GM23248 (cell line): ENCODE results near the gene SLC2A9. TPM values are rescaled to one million over a fixed set of nuclear protein-coding genes. Genes with fewer than 3 reads are reported as not detected.

ENCODE experiments used
- DNase-seq: peaks from one replicate; pipeline ENCODE4 v3.0.0-alpha.2; 2015
- H2AFZ ChIP-seq: fragments of 200-600 bp; sonication (generic); 2 replicates; pipeline ENCODE4 v1.6.1; 2016; ENCODE audit warnings: antibody characterized with exemption
- H3F3A ChIP-seq: fragments of 200-600 bp; sonication (generic); 2 replicates; pipeline ENCODE4 v1.6.1; 2016; ENCODE audit warnings: mild to moderate bottlenecking, antibody characterized with exemption, mixed run types; ENCODE audit not compliant: insufficient read depth
- H3K27ac ChIP-seq: fragments of 200-600 bp; sonication (generic); 2 replicates; pipeline ENCODE4 v1.5.1; 2016; ENCODE audit warnings: mild to moderate bottlenecking
- H3K27me3 ChIP-seq: fragments of 200-600 bp; sonication (generic); replicated peaks from 2 replicates; pipeline ENCODE4 v1.6.1; 2016; ENCODE audit warnings: mild to moderate bottlenecking; ENCODE audit not compliant: insufficient read depth
- H3K36me3 ChIP-seq: fragments of 200-600 bp; sonication (generic); 2 replicates; pipeline ENCODE4 v1.6.1; 2016; ENCODE audit warnings: low read depth, mild to moderate bottlenecking
- H3K4me1 ChIP-seq: fragments of 200-600 bp; sonication (generic); 2 replicates; pipeline ENCODE4 v1.6.1; 2016; ENCODE audit warnings: mild to moderate bottlenecking; ENCODE audit not compliant: insufficient read depth
- H3K4me2 ChIP-seq: fragments of 200-600 bp; sonication (generic); one replicate; pipeline ENCODE4 v1.6.1; 2016; ENCODE audit warnings: mild to moderate bottlenecking; ENCODE audit not compliant: unreplicated experiment
- H3K4me3 ChIP-seq: fragments of 200-600 bp; sonication (generic); 2 replicates; pipeline ENCODE4 v1.5.1; 2016; ENCODE audit warnings: mild to moderate bottlenecking
- H3K79me2 ChIP-seq: fragments of 200-600 bp; sonication (generic); 2 replicates; pipeline ENCODE4 v1.6.1; 2016; ENCODE audit warnings: mild to moderate bottlenecking; ENCODE audit not compliant: insufficient read depth
- H3K9ac ChIP-seq: fragments of 200-600 bp; sonication (generic); 2 replicates; pipeline ENCODE4 v1.6.1; 2016; ENCODE audit warnings: mild to moderate bottlenecking
- H3K9me2 ChIP-seq: fragments of 200-600 bp; sonication (generic); 2 replicates; pipeline ENCODE4 v1.6.1; 2016; ENCODE audit warnings: mixed run types, mild to moderate bottlenecking, moderate library complexity; ENCODE audit not compliant: insufficient read depth
- H3K9me3 ChIP-seq: fragments of 200-600 bp; sonication (generic); one replicate; pipeline ENCODE4 v1.6.1; 2017; ENCODE audit warnings: low read depth
- H4K20me1 ChIP-seq: fragments of 200-600 bp; sonication (generic); 2 replicates; pipeline ENCODE4 v1.6.0; 2016; ENCODE audit not compliant: insufficient read depth
- EZH2 ChIP-seq: fragments of 200-600 bp; sonication (generic); IDR thresholded peaks from 2 replicates; pipeline ENCODE4 v1.6.1; 2018; ENCODE audit warnings: antibody characterized with exemption, mild to moderate bottlenecking; ENCODE audit not compliant: insufficient read depth, poor library complexity, severe bottlenecking
- EZH2phosphoT487 ChIP-seq: fragments of 200-600 bp; sonication (generic); IDR thresholded peaks from 2 replicates; pipeline ENCODE4 v1.6.1; 2018; ENCODE audit warnings: antibody characterized with exemption, moderate library complexity, mild to moderate bottlenecking, low read depth; ENCODE audit not compliant: insufficient read depth
- WGBS, 2 experiments: methylation state at CpG; one replicate each; pipeline ENCODE4 v1.1.6; 2015 to 2017; ENCODE audit warnings: low lambda C conversion rate in 2 of 2, low coverage in 1 of 2; ENCODE audit errors: missing lambda C conversion rate in 2 of 2; 5-methylcytosine and 5-hydroxymethylcytosine counted together
- in situ Hi-C: fragments of 300-500 bp; cut with MboI; formaldehyde crosslinking; loops from 2 replicates; pipeline ENCODE4 v1.15.0; 2020
- polyA plus RNA-seq: library from polyadenylated mRNA; unstranded; fragments of >200 nt; fragmentation: Nextera tagmentation; extraction: Ambion mirVana; gene quantifications from 2 replicates; pipeline ENCODE4 v1.2.1, GENCODE V29; 2016
- total RNA-seq: library from RNA; depleted of rRNA; stranded (reverse); fragments of >200 nt; shearing (Covaris generic); gene quantifications from 2 replicates; pipeline ENCODE4 v1.2.3, GENCODE V29; 2014

SLC2A9 gene
- total and polyA plus RNA-seq, 2 experiments from 2014 or later: 2.8 to 3.5 TPM

DNA sequence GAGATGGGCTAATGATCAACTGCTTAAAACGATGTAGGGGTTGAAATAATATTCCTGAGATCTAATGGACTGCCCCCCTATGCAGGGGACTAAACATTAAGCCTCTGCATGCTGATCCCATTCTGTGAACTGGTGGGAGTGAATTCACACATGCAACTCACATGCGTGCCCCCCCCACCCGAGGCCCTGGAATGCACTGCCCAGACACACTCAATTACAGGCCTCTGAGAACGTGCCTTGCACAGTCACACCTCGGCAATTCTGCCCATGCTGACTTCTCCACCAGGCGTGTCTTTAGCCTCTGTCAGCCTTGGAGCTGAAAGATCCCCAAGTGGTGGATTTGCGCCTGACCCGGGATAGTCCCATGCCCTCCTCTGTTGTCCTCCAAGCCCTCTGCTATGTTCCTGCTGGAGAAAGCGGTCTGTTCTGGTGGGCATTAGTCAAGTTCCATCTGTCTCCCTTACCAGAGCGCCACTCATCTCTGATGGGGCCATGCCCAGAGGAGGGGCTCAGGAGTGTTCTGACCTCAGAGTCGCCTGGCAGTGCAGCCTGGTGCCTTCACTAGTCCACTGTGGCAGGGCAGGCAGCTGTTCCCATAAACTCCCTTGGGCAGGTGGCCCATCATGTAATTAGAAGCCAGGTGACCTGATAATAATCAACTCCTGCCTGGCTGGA, 153.4 kb downstream of the SLC2A9 start:
- Histone ChIP-seq H3K4me3 (no peak overlapping the region), H3K9me2 (no peaks in the 10 kb centered on the region), H3K9me3 (no peaks in the 10 kb centered on the region), H3K4me2 (no peak overlapping the region), H3F3A (no peaks in the 10 kb centered on the region), H3K9ac (no peak overlapping the region), H3K4me1 (no peaks in the 10 kb centered on the region), H3K27ac (no peak overlapping the region), H4K20me1 (no peaks in the 10 kb centered on the region), H3K27me3 (no peaks in the 10 kb centered on the region; the same call in 1 of the 2 replicates), H2AFZ (no peak overlapping the region), H3K79me2 (no peaks in the 10 kb centered on the region), H3K36me3 (no peaks in the 10 kb centered on the region)
- in situ Hi-C loops: no loop called here
- TF ChIP-seq EZH2 (no peak), EZH2phosphoT487 (no peak)
- no peak for DNase-seq
- 50 to 59% methylated on average over 11 of the region's 11 CpGs for WGBS, 2 experiments

GRCh38 chr4:9866931-9867330, 154.4 kb downstream of the SLC2A9 start:
- DNase-seq: no peak
- Histone ChIP-seq H3K27me3 (no peaks in the 10 kb centered on the region; the same call in 1 of the 2 replicates), H3K4me1 (no peaks in the 10 kb centered on the region), H3K9me3 (no peaks in the 10 kb centered on the region), H3K27ac (no peak overlapping the region), H3K9ac (no peak overlapping the region), H3K36me3 (no peaks in the 10 kb centered on the region), H3K4me2 (no peak overlapping the region), H4K20me1 (no peaks in the 10 kb centered on the region), H3K9me2 (no peaks in the 10 kb centered on the region), H2AFZ (no peak overlapping the region), H3F3A (no peaks in the 10 kb centered on the region), H3K4me3 (no peak overlapping the region), H3K79me2 (no peaks in the 10 kb centered on the region)
- WGBS, 2 experiments: 49 to 54% methylated on average over 5 of the region's 5 CpGs
- TF ChIP-seq EZH2phosphoT487 (no peak), EZH2 (no peak)
- in situ Hi-C loops: no loop called here

DNA sequence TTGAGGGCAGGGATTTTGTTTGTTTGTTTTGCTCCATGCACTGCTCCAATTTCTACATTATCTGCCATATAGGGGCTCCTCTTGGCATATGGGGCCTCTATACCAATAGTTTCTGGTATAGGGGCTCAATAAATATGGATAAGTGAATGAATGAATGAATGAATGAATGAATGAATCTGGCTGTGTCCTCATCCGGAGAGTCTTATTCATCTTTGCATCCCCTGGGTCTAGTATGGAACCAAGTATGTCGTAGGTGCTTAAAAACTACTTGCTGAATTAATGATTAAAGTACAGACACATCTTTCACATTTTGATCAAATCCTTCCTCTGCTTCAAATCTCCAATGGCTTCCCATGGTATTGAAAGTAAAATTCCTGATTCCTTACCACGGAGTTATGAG, 159.7 kb downstream of the SLC2A9 start:
- Histone ChIP-seq H3K36me3 (no peaks in the 10 kb centered on the region), H4K20me1 (no peaks in the 10 kb centered on the region), H3K9ac (no peak overlapping the region), H3K4me1 (no peaks in the 10 kb centered on the region), H3K4me3 (no peak overlapping the region), H3K27me3 (no peaks in the 10 kb centered on the region), H3K27ac (no peak overlapping the region), H2AFZ (no peak overlapping the region), H3K9me3 (no peaks in the 10 kb centered on the region), H3K79me2 (no peaks in the 10 kb centered on the region), H3F3A (no peaks in the 10 kb centered on the region), H3K4me2 (no peak overlapping the region), H3K9me2 (no peaks in the 10 kb centered on the region)
- 41 to 42% methylated on average over 3 of the region's 3 CpGs for WGBS, 2 experiments
- DNase-seq: no peak
- no peak for TF ChIP-seq EZH2
- no peak for TF ChIP-seq EZH2phosphoT487
- in situ Hi-C loops: no loop called here

- Histone ChIP-seq H3K4me3 (no peak overlapping the region), H3K4me1 (no peaks in the 10 kb centered on the region), H3F3A (no peaks in the 10 kb centered on the region), H3K36me3 (no peaks in the 10 kb centered on the region), H3K9me3 (no peaks in the 10 kb centered on the region), H2AFZ (no peak overlapping the region), H3K27ac (no peak overlapping the region), H4K20me1 (no peaks in the 10 kb centered on the region), H3K4me2 (no peak overlapping the region), H3K9ac (no peak overlapping the region), H3K79me2 (no peaks in the 10 kb centered on the region), H3K27me3 (no peaks in the 10 kb centered on the region), H3K9me2 (no peaks in the 10 kb centered on the region)
- DNase-seq: no peak
- in situ Hi-C loops: no loop called here
- WGBS, 2 experiments: 27 to 32% methylated on average over 6 of the region's 6 CpGs
- TF ChIP-seq EZH2 (no peak), EZH2phosphoT487 (no peak)
Measured at GRCh38 chr4:9859810-9860209, 161.5 kb downstream of the SLC2A9 start.

- Histone ChIP-seq H4K20me1 (no peaks in the 10 kb centered on the region), H2AFZ (no peak overlapping the region), H3K9me2 (no peaks in the 10 kb centered on the region), H3K4me2 (no peak overlapping the region), H3F3A (no peaks in the 10 kb centered on the region), H3K27ac (no peak overlapping the region), H3K4me1 (no peaks in the 10 kb centered on the region), H3K9ac (no peak overlapping the region), H3K9me3 (no peaks in the 10 kb centered on the region), H3K79me2 (no peaks in the 10 kb centered on the region), H3K36me3 (no peaks in the 10 kb centered on the region), H3K4me3 (no peak overlapping the region), H3K27me3 (no peaks in the 10 kb centered on the region)
- DNase-seq: no peak
- TF ChIP-seq EZH2phosphoT487 (no peak), EZH2 (no peak)
- WGBS, 2 experiments: 54 to 60% methylated on average over 2 of the region's 2 CpGs
- in situ Hi-C loops: no loop called here
Measured at GRCh38 chr4:9849538-9849920, 171.8 kb downstream of the SLC2A9 start.
